WTC11 (cell line): Measurements from ENCODE around the gene NFATC2. TPM values are rescaled to one million over a fixed set of nuclear protein-coding genes. Genes with fewer than 3 reads are reported as not detected.

Source experiments
- ATAC-seq: fragments of 200-7000 bp; cut with Tn5 transposase; 2 replicates; pipeline ENCODE4 v1.10.0; 2021; ENCODE audit warnings: mild to moderate bottlenecking, moderate library complexity
- CTCF ChIA-PET: fragments of 300-600 bp; sonication (Branson Sonifier 250); formaldehyde crosslinking; loops from one replicate; lab custom pipeline; 2021; ENCODE audit warnings: antibody characterized with exemption; lab: Charles Lee
- POLR2A ChIA-PET: fragments of 350-600 bp; sonication (Branson Sonifier 250); formaldehyde crosslinking; loops from one replicate; lab custom pipeline; 2021; ENCODE audit warnings: antibody characterized with exemption; lab: Charles Lee
- DNase-seq: peaks from one replicate; pipeline ENCODE4 v3.0.0; 2021; ENCODE audit warnings: low spot score
- H3K27ac Mint-ChIP-seq: 2 replicates; pipeline ENCODE4 v1.8.0; 2021; ENCODE audit warnings: mixed read lengths
- H3K27me3 Mint-ChIP-seq: 2 replicates; pipeline ENCODE4 v1.8.0; 2021; ENCODE audit warnings: low read depth, mild to moderate bottlenecking, moderate library complexity, mixed read lengths
- H3K36me3 Mint-ChIP-seq: 2 replicates; pipeline ENCODE4 v1.8.0; 2021; ENCODE audit warnings: mixed read lengths
- H3K4me1 Mint-ChIP-seq: 2 replicates; pipeline ENCODE4 v1.8.0; 2022; ENCODE audit warnings: mixed read lengths
- H3K4me3 Mint-ChIP-seq: 2 replicates; pipeline ENCODE4 v1.8.0; 2021; ENCODE audit warnings: mild to moderate bottlenecking, moderate library complexity, mixed read lengths
- H3K9me3 Mint-ChIP-seq: 2 replicates; pipeline ENCODE4 v1.8.0; 2021; ENCODE audit warnings: mixed read lengths
- FOXP1 ChIP-seq: sonication (generic); formaldehyde crosslinking; IDR thresholded peaks from 2 replicates; pipeline ENCODE4 v1.8.0; 2022; ENCODE audit warnings: missing genetic modification reagents, mild to moderate bottlenecking, moderate library complexity, borderline replicate concordance
- KAT7 ChIP-seq: sonication (generic); formaldehyde crosslinking; IDR thresholded peaks from 2 replicates; pipeline ENCODE4 v1.8.1; 2023; ENCODE audit warnings: missing genetic modification reagents, mild to moderate bottlenecking, borderline replicate concordance
- NFE2L1 ChIP-seq: sonication (generic); formaldehyde crosslinking; IDR thresholded peaks from 2 replicates; pipeline ENCODE4 v1.8.1; 2023; ENCODE audit warnings: missing genetic modification reagents
- STAT6 ChIP-seq: sonication (generic); formaldehyde crosslinking; conservative IDR thresholded peaks from 2 replicates; pipeline ENCODE4 v1.8.1; 2023; ENCODE audit warnings: mild to moderate bottlenecking, low read depth, missing genetic modification reagents, moderate library complexity
- ZNF317 ChIP-seq: sonication (generic); formaldehyde crosslinking; IDR thresholded peaks from 2 replicates; pipeline ENCODE4 v1.8.1; 2023; ENCODE audit warnings: low read depth, mild to moderate bottlenecking, moderate library complexity, missing genetic modification reagents, borderline replicate concordance
- ZNF423 ChIP-seq: fragments of 250-450 bp; sonication (Bioruptor Pico); IDR thresholded peaks from 2 replicates; pipeline ENCODE4 v2.1.2; 2022; ENCODE audit warnings: mild to moderate bottlenecking, moderate library complexity
- total RNA-seq: library from RNA; stranded (reverse); gene quantifications from 3 replicates; pipeline ENCODE4 v1.2.3, GENCODE V29; 2021
- TF ChIP-seq, protein P1 (sequence below): sonication (generic); formaldehyde crosslinking; conservative IDR thresholded peaks from 2 replicates; pipeline ENCODE4 v1.8.1; 2022; ENCODE audit warnings: mild to moderate bottlenecking, missing genetic modification reagents
- TF ChIP-seq, protein P2 (sequence below): sonication (generic); formaldehyde crosslinking; IDR thresholded peaks from 2 replicates; pipeline ENCODE4 v1.8.0; 2022; ENCODE audit warnings: missing genetic modification reagents
- TF ChIP-seq, protein P3 (sequence below): sonication (generic); formaldehyde crosslinking; IDR thresholded peaks from 2 replicates; pipeline ENCODE4 v1.8.1; 2023; ENCODE audit warnings: mild to moderate bottlenecking, missing genetic modification reagents, moderate library complexity
- TF ChIP-seq, protein P4 (sequence below): sonication (generic); formaldehyde crosslinking; IDR thresholded peaks from 2 replicates; pipeline ENCODE4 v1.8.0; 2022; ENCODE audit warnings: mild to moderate bottlenecking, missing genetic modification reagents

NFATC2 gene
- total RNA-seq, 1 experiment from 2014 or later: 1.7 TPM

- DNase-seq: no peak
- no peak for ATAC-seq
- Mint-ChIP-seq H3K4me1 (peaks cover 12% of the 10 kb centered on the region), H3K27me3 (no peaks in the 10 kb centered on the region), H3K4me3 (no peak overlapping the region), H3K27ac (no peak overlapping the region), H3K36me3 (no peaks in the 10 kb centered on the region), H3K9me3 (no peaks in the 10 kb centered on the region)
- POLR2A ChIA-PET: interaction anchor here (0.5 kb wide), 1 partner anchor 189 kb away, joined by 3 read pairs; no protein-coding TSS in a partner anchor
- CTCF ChIA-PET: interaction anchor here (0.9 kb wide), 1 partner anchor 60 kb away, joined by 3 read pairs; no protein-coding TSS in a partner anchor
- no peak for TF ChIP-seq ZNF317 (CRISPR knock-in tag)
- TF ChIP-seq, protein P1, sequence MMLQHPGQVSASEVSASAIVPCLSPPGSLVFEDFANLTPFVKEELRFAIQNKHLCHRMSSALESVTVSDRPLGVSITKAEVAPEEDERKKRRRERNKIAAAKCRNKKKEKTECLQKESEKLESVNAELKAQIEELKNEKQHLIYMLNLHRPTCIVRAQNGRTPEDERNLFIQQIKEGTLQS: no peak
- no peak for TF ChIP-seq ZNF423 (CRISPR knock-in tag)
- no peak for TF ChIP-seq KAT7 (CRISPR knock-in tag)
These were observed 96.9 kb downstream of the NFATC2 start for GRCh38 chr20:51445591-51445990.

DNA sequence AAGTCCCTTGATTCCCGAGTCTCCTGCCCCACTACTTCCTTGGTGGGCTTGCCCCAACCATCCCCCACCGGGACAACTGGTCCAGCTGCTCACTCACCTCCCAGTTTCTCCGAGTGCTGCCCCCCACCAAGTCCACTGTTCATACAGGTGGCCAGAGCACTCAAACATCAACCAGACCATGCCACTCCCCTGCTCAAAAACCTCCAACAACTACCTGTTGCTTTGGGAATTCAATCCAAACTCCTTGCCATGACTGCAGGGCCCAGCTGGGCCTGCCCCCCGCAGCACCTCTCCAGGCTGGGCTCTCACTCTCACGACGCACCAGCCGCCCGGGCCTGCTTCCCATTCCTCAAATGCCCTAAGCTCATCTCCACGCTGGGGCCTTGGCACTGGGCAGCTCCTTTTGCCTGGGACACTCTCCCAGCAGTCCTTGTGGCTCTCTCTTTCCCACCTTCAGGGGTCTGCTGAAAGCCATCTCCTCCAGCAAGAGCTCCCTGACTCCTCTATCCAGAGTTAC lies 97.5 kb downstream of the NFATC2 start:
- peak overlapping the region; percentile 71; the same call in 1 of the 2 replicates for H3K27ac Mint-ChIP-seq
- H3K4me3 Mint-ChIP-seq: no peak overlapping the region
- H3K27me3 Mint-ChIP-seq: no peaks in the 10 kb centered on the region
- H3K36me3 Mint-ChIP-seq: no peaks in the 10 kb centered on the region
- H3K4me1 Mint-ChIP-seq: peaks cover 12% of the 10 kb centered on the region
- TF ChIP-seq STAT6 (CRISPR knock-in tag): no peak
- TF ChIP-seq, protein P2, sequence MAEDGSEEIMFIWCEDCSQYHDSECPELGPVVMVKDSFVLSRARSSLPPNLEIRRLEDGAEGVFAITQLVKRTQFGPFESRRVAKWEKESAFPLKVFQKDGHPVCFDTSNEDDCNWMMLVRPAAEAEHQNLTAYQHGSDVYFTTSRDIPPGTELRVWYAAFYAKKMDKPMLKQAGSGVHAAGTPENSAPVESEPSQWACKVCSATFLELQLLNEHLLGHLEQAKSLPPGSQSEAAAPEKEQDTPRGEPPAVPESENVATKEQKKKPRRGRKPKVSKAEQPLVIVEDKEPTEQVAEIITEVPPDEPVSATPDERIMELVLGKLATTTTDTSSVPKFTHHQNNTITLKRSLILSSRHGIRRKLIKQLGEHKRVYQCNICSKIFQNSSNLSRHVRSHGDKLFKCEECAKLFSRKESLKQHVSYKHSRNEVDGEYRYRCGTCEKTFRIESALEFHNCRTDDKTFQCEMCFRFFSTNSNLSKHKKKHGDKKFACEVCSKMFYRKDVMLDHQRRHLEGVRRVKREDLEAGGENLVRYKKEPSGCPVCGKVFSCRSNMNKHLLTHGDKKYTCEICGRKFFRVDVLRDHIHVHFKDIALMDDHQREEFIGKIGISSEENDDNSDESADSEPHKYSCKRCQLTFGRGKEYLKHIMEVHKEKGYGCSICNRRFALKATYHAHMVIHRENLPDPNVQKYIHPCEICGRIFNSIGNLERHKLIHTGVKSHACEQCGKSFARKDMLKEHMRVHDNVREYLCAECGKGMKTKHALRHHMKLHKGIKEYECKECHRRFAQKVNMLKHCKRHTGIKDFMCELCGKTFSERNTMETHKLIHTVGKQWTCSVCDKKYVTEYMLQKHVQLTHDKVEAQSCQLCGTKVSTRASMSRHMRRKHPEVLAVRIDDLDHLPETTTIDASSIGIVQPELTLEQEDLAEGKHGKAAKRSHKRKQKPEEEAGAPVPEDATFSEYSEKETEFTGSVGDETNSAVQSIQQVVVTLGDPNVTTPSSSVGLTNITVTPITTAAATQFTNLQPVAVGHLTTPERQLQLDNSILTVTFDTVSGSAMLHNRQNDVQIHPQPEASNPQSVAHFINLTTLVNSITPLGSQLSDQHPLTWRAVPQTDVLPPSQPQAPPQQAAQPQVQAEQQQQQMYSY: no peak
- TF ChIP-seq, all 79 proteins: peak for 0
- no peaks in the 10 kb centered on the region for H3K9me3 Mint-ChIP-seq
- POLR2A ChIA-PET: interaction anchor here (0.5 to 0.6 kb wide), 2 partner anchors 189 to 657 kb away, joined by 3 read pairs; no protein-coding TSS in a partner anchor
- ATAC-seq (no peak), DNase-seq (no peak)
- CTCF ChIA-PET: interaction anchor here (0.9 to 1.1 kb wide), 2 partner anchors 59 to 150 kb away, joined by 3 to 4 read pairs; no protein-coding TSS in a partner anchor

- ATAC-seq (no peak), DNase-seq (no peak)
- Mint-ChIP-seq H3K9me3 (no peaks in the 10 kb centered on the region), H3K4me3 (no peak overlapping the region), H3K27me3 (no peaks in the 10 kb centered on the region), H3K36me3 (no peaks in the 10 kb centered on the region), H3K4me1 (peaks cover 12% of the 10 kb centered on the region), H3K27ac (no peak overlapping the region)
- POLR2A ChIA-PET: interaction anchor here (0.6 kb wide), 1 partner anchor 658 kb away, joined by 3 read pairs; no protein-coding TSS in a partner anchor
- no peak for TF ChIP-seq FOXP1 (CRISPR knock-in tag)
- TF ChIP-seq, protein P3, sequence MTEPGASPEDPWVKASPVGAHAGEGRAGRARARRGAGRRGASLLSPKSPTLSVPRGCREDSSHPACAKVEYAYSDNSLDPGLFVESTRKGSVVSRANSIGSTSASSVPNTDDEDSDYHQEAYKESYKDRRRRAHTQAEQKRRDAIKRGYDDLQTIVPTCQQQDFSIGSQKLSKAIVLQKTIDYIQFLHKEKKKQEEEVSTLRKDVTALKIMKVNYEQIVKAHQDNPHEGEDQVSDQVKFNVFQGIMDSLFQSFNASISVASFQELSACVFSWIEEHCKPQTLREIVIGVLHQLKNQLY (CRISPR knock-in tag): no peak
- no peak for TF ChIP-seq NFE2L1 (CRISPR knock-in tag)
- TF ChIP-seq, protein P4, sequence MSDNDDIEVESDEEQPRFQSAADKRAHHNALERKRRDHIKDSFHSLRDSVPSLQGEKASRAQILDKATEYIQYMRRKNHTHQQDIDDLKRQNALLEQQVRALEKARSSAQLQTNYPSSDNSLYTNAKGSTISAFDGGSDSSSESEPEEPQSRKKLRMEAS (CRISPR knock-in tag): no peak
- CTCF ChIA-PET: interaction anchor here (1.1 kb wide), 1 partner anchor 150 kb away, joined by 4 read pairs; no protein-coding TSS in a partner anchor
These were observed 98.1 kb downstream of the NFATC2 start for GRCh38 chr20:51444467-51444866.
